Right kidney (tissue), 1 donor: ENCODE data around the gene EYA3.

Source experiments
- DNase-seq: peaks from one replicate; pipeline ENCODE4 v3.0.0-alpha.2; 2016

EYA3 gene

GRCh38 chr1:28074892-28075511 is 13.4 kb downstream of the EYA3 start:
- no peak for DNase-seq

- no peak for DNase-seq
These were observed 14.5 kb downstream of the EYA3 start for GRCh38 chr1:28073867-28074266.

- DNase-seq = no peak
These were observed 16.6 kb downstream of the EYA3 start for GRCh38 chr1:28071813-28072212.

- DNase-seq = no peak
These were observed 17.5 kb downstream of the EYA3 start for GRCh38 chr1:28070725-28071593.

GRCh38 chr1:28067523-28068090 is 20.8 kb downstream of the EYA3 start:
- no peak for DNase-seq

- DNase-seq = no peak
These were observed 21.8 kb downstream of the EYA3 start for GRCh38 chr1:28066393-28067154.

GRCh38 chr1:28064064-28064463 is 24.3 kb downstream of the EYA3 start:
- DNase-seq = no peak

GRCh38 chr1:28062806-28063205 is 25.6 kb downstream of the EYA3 start:
- no peak for DNase-seq

GRCh38 chr1:28058971-28059878 is 29.2 kb downstream of the EYA3 start:
- no peak for DNase-seq

GRCh38 chr1:28058168-28058567 is 30.2 kb downstream of the EYA3 start:
- DNase-seq = no peak

- no peak for DNase-seq
These were observed 32.1 kb downstream of the EYA3 start for GRCh38 chr1:28056129-28056925.

- DNase-seq = no peak
These were observed 37.6 kb downstream of the EYA3 start for GRCh38 chr1:28050776-28051175.

- no peak for DNase-seq
These were observed 41.7 kb downstream of the EYA3 start for GRCh38 chr1:28046716-28047115.

- no peak for DNase-seq
These were observed 42.6 kb downstream of the EYA3 start for GRCh38 chr1:28045777-28046176.

GRCh38 chr1:28044399-28044798 is 44.0 kb downstream of the EYA3 start:
- no peak for DNase-seq

- DNase-seq = no peak
These were observed 49.1 kb downstream of the EYA3 start for GRCh38 chr1:28039341-28039740.

- DNase-seq = no peak
These were observed 50.5 kb downstream of the EYA3 start for GRCh38 chr1:28037946-28038345.

- DNase-seq = no peak
These were observed 51.2 kb downstream of the EYA3 start for GRCh38 chr1:28037206-28037605.

- DNase-seq = no peak
These were observed 52.0 kb downstream of the EYA3 start for GRCh38 chr1:28036431-28036830.

GRCh38 chr1:28035420-28035819 is 53.0 kb downstream of the EYA3 start:
- no peak for DNase-seq

- no peak for DNase-seq
These were observed 56.1 kb downstream of the EYA3 start for GRCh38 chr1:28032281-28032680.
